ENCODE results near the gene GULP1.

DNA sequence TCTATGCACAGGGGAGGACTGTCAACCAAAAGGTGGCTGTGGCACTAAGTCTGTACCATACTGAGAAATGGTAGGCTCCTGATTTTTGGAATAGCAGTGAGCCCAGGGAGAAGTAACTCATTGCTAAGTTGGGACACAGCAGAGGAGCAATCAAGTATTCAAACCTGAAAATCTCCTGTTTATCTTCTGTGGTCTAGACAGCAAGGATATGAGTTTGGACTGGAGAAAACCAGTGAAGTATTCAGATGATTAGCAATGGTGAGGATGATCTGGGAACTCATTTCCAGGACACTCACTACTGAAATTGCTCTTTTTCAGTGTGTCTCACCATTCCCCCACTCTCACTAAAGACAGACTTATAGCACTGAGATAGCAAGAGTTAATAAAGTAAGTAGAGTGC lies 112.0 kb downstream of the GULP1 start:
- TF ChIP-seq, protein P1, sequence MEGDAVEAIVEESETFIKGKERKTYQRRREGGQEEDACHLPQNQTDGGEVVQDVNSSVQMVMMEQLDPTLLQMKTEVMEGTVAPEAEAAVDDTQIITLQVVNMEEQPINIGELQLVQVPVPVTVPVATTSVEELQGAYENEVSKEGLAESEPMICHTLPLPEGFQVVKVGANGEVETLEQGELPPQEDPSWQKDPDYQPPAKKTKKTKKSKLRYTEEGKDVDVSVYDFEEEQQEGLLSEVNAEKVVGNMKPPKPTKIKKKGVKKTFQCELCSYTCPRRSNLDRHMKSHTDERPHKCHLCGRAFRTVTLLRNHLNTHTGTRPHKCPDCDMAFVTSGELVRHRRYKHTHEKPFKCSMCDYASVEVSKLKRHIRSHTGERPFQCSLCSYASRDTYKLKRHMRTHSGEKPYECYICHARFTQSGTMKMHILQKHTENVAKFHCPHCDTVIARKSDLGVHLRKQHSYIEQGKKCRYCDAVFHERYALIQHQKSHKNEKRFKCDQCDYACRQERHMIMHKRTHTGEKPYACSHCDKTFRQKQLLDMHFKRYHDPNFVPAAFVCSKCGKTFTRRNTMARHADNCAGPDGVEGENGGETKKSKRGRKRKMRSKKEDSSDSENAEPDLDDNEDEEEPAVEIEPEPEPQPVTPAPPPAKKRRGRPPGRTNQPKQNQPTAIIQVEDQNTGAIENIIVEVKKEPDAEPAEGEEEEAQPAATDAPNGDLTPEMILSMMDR (IDR thresholded peaks at IDR 0.05; ENCODE audit: insufficient read depth, low read depth, low read length): no peak
- TF ChIP-seq EZH2 (IDR thresholded peaks at IDR 0.05; ENCODE audit: insufficient read depth, low read length): no peak

Measured in astrocyte (in vitro differentiated cells and primary cell).